Gastrocnemius medialis (tissue), 4 donors: ENCODE measurements around the gene PRKN.

Experiments used
- CTCF ChIP-seq, 5 experiments: fragments of 450-650 bp in 3 of 5; fragments of 200-600 bp in 2 of 5; sonication (generic) in 2 of 5; IDR thresholded peaks in 4 of 5; conservative IDR thresholded peaks in 1 of 5; 1 replicate in 4 of 5; 2 replicates in 1 of 5; pipeline ENCODE4 v1.5.1; 2016 to 2019; ENCODE audit warnings: antibody characterized with exemption in 5 of 5, mild to moderate bottlenecking in 3 of 5, moderate library complexity in 3 of 5
- POLR2A ChIP-seq, 2 donors: fragments of 450-650 bp; IDR thresholded peaks; one replicate each; pipeline ENCODE4 v1.6.1; 2017; ENCODE audit warnings: antibody characterized with exemption in 2 of 2, mild to moderate bottlenecking in 2 of 2, moderate library complexity in 2 of 2

DNA sequence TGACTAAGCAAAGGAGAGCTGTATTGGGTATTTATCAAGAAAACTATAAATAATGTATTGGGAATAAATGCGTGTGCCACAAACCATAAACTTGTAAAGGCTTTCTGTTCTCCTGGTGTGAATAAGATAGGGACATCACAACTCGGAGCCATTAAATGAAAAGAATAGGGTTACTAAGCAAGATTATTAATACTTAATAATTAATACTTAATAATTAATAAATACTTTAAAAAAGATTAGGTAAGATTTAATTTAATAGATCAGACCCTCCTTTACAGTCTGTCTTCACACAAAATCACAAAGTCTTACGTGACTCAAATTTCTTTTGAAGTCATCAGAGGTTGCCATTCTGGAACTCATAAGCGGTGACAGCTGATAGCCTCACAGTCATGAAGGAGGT, 648.9 kb downstream of the PRKN start:
- TF ChIP-seq CTCF (IDR thresholded peaks at IDR 0.05 in 4 of 5, conservative IDR thresholded peaks at IDR 0.05 in 1 of 5): no peak
- TF ChIP-seq POLR2A (IDR thresholded peaks at IDR 0.05): no peak
